Suprapubic skin (tissue), 4 donors: ENCODE data around the gene DCBLD1.

Source experiments
- EP300 ChIP-seq: sonication (generic); formaldehyde crosslinking; IDR thresholded peaks from one replicate; pipeline ENCODE4 v1.6.1; 2017; ENCODE audit warnings: antibody characterized with exemption
- POLR2A ChIP-seq, 2 donors: fragments of 450-650 bp; IDR thresholded peaks; one replicate each; pipeline ENCODE4 v1.6.1; 2017; ENCODE audit warnings: antibody characterized with exemption in 2 of 2, mild to moderate bottlenecking in 2 of 2, moderate library complexity in 2 of 2
- POLR2AphosphoS5 ChIP-seq, 3 donors: sonication (generic); formaldehyde crosslinking; IDR thresholded peaks; one replicate each; pipeline ENCODE4 v1.6.1; 2017; ENCODE audit warnings: antibody characterized with exemption in 3 of 3
- TF ChIP-seq, protein P1 (sequence below), 2 donors: fragments of 200-600 bp in 1 of 2; fragments of 450-650 bp in 1 of 2; sonication (generic) in 1 of 2; IDR thresholded peaks; one replicate each; pipeline ENCODE4 v1.5.1; 2016 to 2019; ENCODE audit warnings: antibody characterized with exemption in 2 of 2, mild to moderate bottlenecking in 1 of 2, moderate library complexity in 1 of 2

DNA sequence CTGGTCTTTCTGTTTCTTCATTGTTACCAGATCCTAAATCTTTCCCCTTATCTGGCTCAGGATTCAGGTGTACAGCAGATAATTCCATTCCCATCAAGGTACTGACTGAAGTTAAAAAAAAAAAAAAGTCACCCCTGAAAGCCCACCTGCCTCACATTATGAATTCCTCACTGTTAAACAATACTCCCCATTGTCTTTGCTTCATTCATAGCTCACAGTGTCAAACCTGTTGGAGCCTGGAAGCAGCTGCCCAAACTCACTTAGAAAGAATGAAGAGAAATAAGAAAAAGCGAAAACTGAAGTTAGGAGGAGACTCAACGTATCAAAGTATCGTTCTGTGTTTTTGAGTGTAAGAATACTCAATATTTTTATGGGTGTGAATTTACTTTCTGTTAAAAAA is 1.8 kb upstream of the DCBLD1 start:
- no peak for TF ChIP-seq POLR2AphosphoS5 (IDR thresholded peaks at IDR 0.05)
- TF ChIP-seq, protein P1, sequence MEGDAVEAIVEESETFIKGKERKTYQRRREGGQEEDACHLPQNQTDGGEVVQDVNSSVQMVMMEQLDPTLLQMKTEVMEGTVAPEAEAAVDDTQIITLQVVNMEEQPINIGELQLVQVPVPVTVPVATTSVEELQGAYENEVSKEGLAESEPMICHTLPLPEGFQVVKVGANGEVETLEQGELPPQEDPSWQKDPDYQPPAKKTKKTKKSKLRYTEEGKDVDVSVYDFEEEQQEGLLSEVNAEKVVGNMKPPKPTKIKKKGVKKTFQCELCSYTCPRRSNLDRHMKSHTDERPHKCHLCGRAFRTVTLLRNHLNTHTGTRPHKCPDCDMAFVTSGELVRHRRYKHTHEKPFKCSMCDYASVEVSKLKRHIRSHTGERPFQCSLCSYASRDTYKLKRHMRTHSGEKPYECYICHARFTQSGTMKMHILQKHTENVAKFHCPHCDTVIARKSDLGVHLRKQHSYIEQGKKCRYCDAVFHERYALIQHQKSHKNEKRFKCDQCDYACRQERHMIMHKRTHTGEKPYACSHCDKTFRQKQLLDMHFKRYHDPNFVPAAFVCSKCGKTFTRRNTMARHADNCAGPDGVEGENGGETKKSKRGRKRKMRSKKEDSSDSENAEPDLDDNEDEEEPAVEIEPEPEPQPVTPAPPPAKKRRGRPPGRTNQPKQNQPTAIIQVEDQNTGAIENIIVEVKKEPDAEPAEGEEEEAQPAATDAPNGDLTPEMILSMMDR (IDR thresholded peaks at IDR 0.05): no peak
- no peak for TF ChIP-seq POLR2A (IDR thresholded peaks at IDR 0.05)
- TF ChIP-seq EP300: no peak
